Measurements from ENCODE around the gene ADGRA3.
A peak's percentile ranks its signal among the peaks of the same experiment; 100 is the strongest.

ADGRA3 gene

DNA sequence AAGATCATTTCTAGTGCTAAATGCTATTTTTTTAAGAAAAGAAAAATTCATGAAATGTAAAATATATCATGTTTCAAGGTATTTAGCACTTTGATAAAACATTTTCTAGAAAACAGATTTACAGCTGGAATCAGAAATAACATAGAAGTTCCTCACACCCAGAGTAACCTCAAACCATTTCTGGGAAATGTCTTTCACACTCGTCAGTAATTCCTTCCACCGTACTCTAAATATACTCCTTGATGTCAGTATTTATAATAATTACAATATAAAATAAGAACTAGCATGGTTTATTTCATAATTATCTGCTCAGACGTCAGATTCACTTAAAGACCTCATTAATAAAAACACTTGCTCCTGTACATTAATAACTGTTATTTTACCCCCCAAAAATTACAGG, 103.9 kb downstream of the ADGRA3 start:
- DNase-seq (ENCODE audit: insufficient read length, low spot score) = no peak
- TF ChIP-seq CTCF (IDR thresholded peaks at IDR 0.05; ENCODE audit: insufficient read depth, missing control alignments) = no peak
- FAIRE-seq = no peak

DNA sequence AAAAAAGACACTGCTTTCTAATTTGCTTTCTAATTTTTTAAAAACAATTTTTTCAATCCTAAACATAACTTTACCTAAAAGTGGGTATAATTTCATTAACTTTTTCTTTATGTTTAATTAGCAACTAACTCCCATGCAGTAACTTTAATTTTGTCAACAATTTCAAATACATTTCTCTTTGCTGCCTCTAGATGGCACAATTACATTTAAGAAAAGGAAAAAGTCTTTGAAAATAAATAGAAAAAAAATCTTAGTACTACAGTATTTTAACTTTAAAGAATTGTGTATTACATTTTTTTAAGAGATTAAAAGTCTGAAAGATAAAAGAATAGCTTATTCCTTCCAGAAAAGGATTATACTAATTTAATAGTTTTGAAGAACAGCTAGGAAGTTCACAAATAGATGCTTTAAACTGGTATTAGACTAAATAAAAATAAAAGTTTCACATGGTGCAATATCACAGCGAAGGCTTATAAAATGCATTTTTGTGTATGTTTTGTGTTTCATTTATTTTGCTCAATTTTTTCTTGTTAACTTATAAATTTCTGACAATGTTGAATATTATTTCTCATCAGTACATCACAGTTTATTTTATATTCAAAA, 105.1 kb downstream of the ADGRA3 start:
- no peak for DNase-seq (ENCODE audit: insufficient read length, low spot score)

GRCh38 chr4:22408474-22408873, 107.4 kb downstream of the ADGRA3 start:
- DNase-seq (ENCODE audit: insufficient read length, low spot score) (no peak), FAIRE-seq (no peak)
- TF ChIP-seq CTCF (IDR thresholded peaks at IDR 0.05; ENCODE audit: insufficient read depth, missing control alignments) = no peak

More for the DNA sequence above, 105.1 kb downstream of the ADGRA3 start:
- FAIRE-seq = peak; percentile 11
- peak; percentile 81 for TF ChIP-seq CTCF (IDR thresholded peaks at IDR 0.05; ENCODE audit: insufficient read depth, missing control alignments)

DNA sequence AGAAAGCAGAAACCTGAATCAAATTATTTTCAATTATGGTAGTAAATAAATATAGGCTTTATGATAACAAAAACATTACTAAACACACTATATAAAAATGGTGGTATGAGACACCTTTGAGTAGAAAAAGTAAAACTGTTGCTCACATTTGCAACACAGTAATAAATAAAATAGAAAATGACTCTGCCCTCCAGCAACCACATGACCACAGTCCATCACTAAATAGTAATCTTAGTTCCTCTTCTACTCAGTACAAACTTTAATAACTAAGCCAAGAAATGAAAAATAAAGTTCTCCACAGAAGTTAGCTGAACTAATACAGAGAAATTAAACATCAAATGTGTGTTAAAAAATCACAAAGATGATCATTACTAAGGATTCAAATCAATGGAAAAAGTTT, 108.5 kb downstream of the ADGRA3 start:
- no peak for TF ChIP-seq CTCF (IDR thresholded peaks at IDR 0.05; ENCODE audit: insufficient read depth, missing control alignments)
- FAIRE-seq (no peak), DNase-seq (ENCODE audit: insufficient read length, low spot score) (no peak)

DNA sequence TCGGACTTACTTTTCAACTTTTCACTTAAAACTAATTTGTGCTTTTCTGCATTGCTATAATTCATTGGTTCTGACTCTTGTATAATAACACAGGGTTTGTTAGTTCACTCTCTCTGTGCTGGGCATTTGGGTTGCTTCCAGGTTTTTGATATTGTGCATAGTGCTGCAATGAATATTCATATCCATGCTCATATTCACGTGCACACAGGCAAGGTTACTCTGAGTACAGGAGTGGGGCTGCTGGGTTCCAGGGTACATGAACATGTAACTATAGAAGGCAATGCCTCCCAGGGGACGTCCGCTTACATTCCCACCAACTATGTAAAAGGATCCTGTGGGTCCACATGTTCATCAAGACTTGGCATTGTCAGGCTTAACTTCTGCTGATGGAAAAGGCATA, 117.2 kb downstream of the ADGRA3 start:
- DNase-seq (ENCODE audit: insufficient read length, low spot score) (no peak), FAIRE-seq (no peak)
- TF ChIP-seq CTCF (IDR thresholded peaks at IDR 0.05; ENCODE audit: insufficient read depth, missing control alignments) = no peak

DNA sequence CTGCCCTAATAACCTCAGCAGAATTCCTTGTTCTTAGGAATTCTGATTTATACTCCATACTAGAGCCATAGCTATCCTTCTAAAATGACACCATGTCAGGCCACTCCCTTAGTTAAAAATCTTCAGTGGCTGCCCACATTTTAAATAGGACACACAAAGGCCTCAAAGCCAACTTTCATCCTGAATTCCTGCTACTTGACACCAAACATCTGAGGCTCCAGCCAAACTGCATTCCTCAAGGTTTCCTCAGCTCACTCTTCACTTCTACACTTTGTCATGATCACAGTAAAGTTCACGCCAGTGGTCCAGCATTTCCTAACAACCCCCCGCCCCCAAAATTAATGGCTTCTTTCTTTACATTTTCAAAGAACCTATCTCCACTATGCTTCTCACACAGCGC, 124.3 kb downstream of the ADGRA3 start:
- no peak for TF ChIP-seq CTCF (IDR thresholded peaks at IDR 0.05; ENCODE audit: insufficient read depth, missing control alignments)
- DNase-seq (ENCODE audit: insufficient read length, low spot score) = no peak
- FAIRE-seq = no peak

DNA sequence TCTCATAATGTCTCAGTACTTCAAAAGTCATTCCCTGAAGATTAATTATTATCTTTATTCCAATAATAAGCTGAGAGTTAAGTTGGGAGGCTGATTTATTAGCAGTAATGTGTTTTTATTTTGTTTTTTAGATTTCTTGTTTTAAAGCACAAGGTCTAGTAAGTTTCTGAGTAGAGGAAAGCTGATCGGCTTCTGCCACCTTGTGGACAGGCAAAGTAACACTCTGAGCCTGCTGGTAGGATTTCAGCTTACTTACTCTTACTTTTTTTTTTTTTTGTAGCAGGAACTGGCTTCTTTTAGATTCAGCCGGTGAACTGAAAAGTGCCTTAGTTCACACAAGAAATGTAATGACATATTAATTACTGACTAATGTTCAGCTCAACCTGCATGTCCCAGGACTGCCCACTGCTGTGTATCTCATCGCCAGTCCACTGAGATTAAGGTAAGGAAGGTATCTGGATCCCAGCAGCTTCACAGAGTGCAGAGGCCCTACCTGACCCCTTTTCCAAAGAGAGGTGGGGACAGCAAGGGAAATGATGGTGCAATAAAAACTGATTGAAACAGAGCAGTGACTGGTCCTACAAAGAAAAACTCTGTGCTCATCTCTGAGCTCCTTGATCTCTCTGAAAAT, 126.5 kb downstream of the ADGRA3 start:
- no peak for FAIRE-seq
- DNase-seq (ENCODE audit: insufficient read length, low spot score) = no peak
- peak; percentile 89 for TF ChIP-seq CTCF (IDR thresholded peaks at IDR 0.05; ENCODE audit: insufficient read depth, missing control alignments)
